Esophagus muscularis mucosa (tissue), 4 donors: Measurements from ENCODE around the gene HNRNPA3. TPM values are rescaled to one million over a fixed set of nuclear protein-coding genes. Genes with fewer than 3 reads are reported as not detected.

ENCODE experiments used
- DNase-seq: peaks from one replicate; pipeline ENCODE4 v3.0.0-alpha.2; 2017; ENCODE audit errors: extremely low spot score
- H3K27ac ChIP-seq, 4 donors: fragments of 200-600 bp; sonication (generic); replicated peaks in 1 of 4; 1 replicate in 3 of 4; 2 replicates in 1 of 4; pipeline ENCODE4 v1.5.1; 2016 to 2019; ENCODE audit warnings: mild to moderate bottlenecking in 1 of 4
- H3K27me3 ChIP-seq, 4 donors: fragments of 200-600 bp; sonication (generic); one replicate each; pipeline versions ENCODE4 v1.5.1 to v1.6.0; 2016 to 2019
- H3K36me3 ChIP-seq, 4 donors: fragments of 200-600 bp; sonication (generic); one replicate each; pipeline ENCODE4 v1.5.1; 2016 to 2019
- H3K4me1 ChIP-seq, 4 donors: fragments of 200-600 bp; sonication (generic); one replicate each; pipeline ENCODE4 v1.5.1; 2016 to 2019
- H3K4me3 ChIP-seq, 4 donors: fragments of 200-600 bp; sonication (generic); 1 replicate in 2 of 4; 2 replicates in 2 of 4; pipeline ENCODE4 v1.5.1; 2016 to 2019; ENCODE audit warnings: mild to moderate bottlenecking in 4 of 4, moderate library complexity in 1 of 4
- H3K9me3 ChIP-seq, 4 donors: fragments of 200-600 bp; sonication (generic); 1 replicate in 3 of 4; 2 replicates in 1 of 4; pipeline ENCODE4 v1.5.1; 2016 to 2019
- CTCF ChIP-seq, 3 experiments: fragments of 200-600 bp in 2 of 3; fragments of 450-650 bp in 1 of 3; sonication (generic) in 2 of 3; IDR thresholded peaks; one replicate each; pipeline ENCODE4 v1.5.1; 2017 to 2019; ENCODE audit warnings: antibody characterized with exemption in 3 of 3, mild to moderate bottlenecking in 2 of 3, moderate library complexity in 1 of 3
- EP300 ChIP-seq: sonication (generic); formaldehyde crosslinking; IDR thresholded peaks from one replicate; pipeline ENCODE4 v1.6.1; 2017; ENCODE audit warnings: antibody characterized with exemption
- POLR2A ChIP-seq: fragments of 450-650 bp; IDR thresholded peaks from one replicate; pipeline ENCODE4 v1.6.1; 2017; ENCODE audit warnings: antibody characterized with exemption, moderate library complexity, mild to moderate bottlenecking, low read depth
- POLR2AphosphoS5 ChIP-seq, 2 donors: sonication (generic); formaldehyde crosslinking; IDR thresholded peaks; one replicate each; pipeline ENCODE4 v1.6.1; 2017; ENCODE audit warnings: antibody characterized with exemption in 2 of 2
- WGBS: methylation state at CpG from one replicate; pipeline ENCODE4 v1.1.5; 2018; 5-methylcytosine and 5-hydroxymethylcytosine counted together
- intact Hi-C: fragments of 100-400 bp; cut with DNase I; formaldehyde crosslinking; loops from one replicate; pipeline ENCODE4 v1.15.1; 2023
- total RNA-seq, 4 donors: library from RNA; depleted of rRNA; stranded (reverse); fragments of >200 nt; gene quantifications; one replicate each; pipeline versions ENCODE4 v1.1.0 to v1.2.1, GENCODE V29; 2016

Gene HNRNPA3
- total RNA-seq, 4 donors from 2014 or later: 59.2 to 72.3 (median 64.3) TPM

GRCh38 chr2:177234267-177234666 lies 21.7 kb downstream of the HNRNPA3 start:
- DNase-seq: no peak
- Histone ChIP-seq H3K27me3 (no peaks in the 10 kb centered on the region), H3K4me3 (no peak overlapping the region), H3K27ac (peak overlapping the region in 1 of 4 donors; percentile 25), H3K9me3 (no peaks in the 10 kb centered on the region), H3K4me1 (peaks cover 42 to 84% (median 72%) of the 10 kb centered on the region in 4 donors), H3K36me3 (peaks cover 34 to 61% (median 44%) of the 10 kb centered on the region in 4 donors)
- intact Hi-C loops: no loop called here
- TF ChIP-seq POLR2AphosphoS5 (IDR thresholded peaks at IDR 0.05) (no peak), EP300 (no peak), POLR2A (no peak), CTCF (IDR thresholded peaks at IDR 0.05) (no peak)

- WGBS: 91% methylated on average over 6 of the region's 6 CpGs
Measured at GRCh38 chr2:177235855-177236437, 23.4 kb downstream of the HNRNPA3 start.

GRCh38 chr2:177237932-177238331 lies 25.3 kb downstream of the HNRNPA3 start:
- TF ChIP-seq EP300 (no peak), POLR2A (no peak), POLR2AphosphoS5 (IDR thresholded peaks at IDR 0.05) (no peak), CTCF (IDR thresholded peaks at IDR 0.05) (no peak)
- peaks cover 8 to 24% (median 12%) of the 10 kb centered on the region in 4 donors for H3K36me3 ChIP-seq
- peak overlapping the region in 1 of 4 donors; percentile 18 for H3K27ac ChIP-seq
- no peaks in the 10 kb centered on the region for H3K9me3 ChIP-seq
- intact Hi-C loops: no loop called here
- no peak overlapping the region for H3K4me3 ChIP-seq
- no peaks in the 10 kb centered on the region for H3K27me3 ChIP-seq
- 70% methylated on average over 2 of the region's 2 CpGs for WGBS
- H3K4me1 ChIP-seq: peaks cover 70 to 96% (median 95%) of the 10 kb centered on the region in 4 donors
- no peak for DNase-seq

More at GRCh38 chr2:177235855-177236437, 23.4 kb downstream of the HNRNPA3 start:
- peaks cover 59 to 85% (median 77%) of the 10 kb centered on the region in 4 donors for H3K4me1 ChIP-seq
- H3K9me3 ChIP-seq: no peaks in the 10 kb centered on the region
- H3K27me3 ChIP-seq: no peaks in the 10 kb centered on the region
- H3K27ac ChIP-seq: peak overlapping the region in 1 of 4 donors; percentile 25
- TF ChIP-seq POLR2A: no peak
- DNase-seq: no peak
- intact Hi-C loops: no loop called here
- H3K4me3 ChIP-seq: no peak overlapping the region
- H3K36me3 ChIP-seq: peaks cover 23 to 44% (median 30%) of the 10 kb centered on the region in 4 donors

GRCh38 chr2:177239053-177239452 lies 26.5 kb downstream of the HNRNPA3 start:
- Histone ChIP-seq H3K27ac (peak overlapping the region; percentile 54 to 91 (median 73)), H3K27me3 (no peaks in the 10 kb centered on the region), H3K4me3 (no peak overlapping the region), H3K4me1 (peaks cover 82 to 100% (median 98%) of the 10 kb centered on the region in 4 donors), H3K9me3 (no peaks in the 10 kb centered on the region), H3K36me3 (peaks cover under 1 to 13% (median under 1%) of the 10 kb centered on the region in 4 donors)
- no peak for DNase-seq
- 85% methylated on average over 6 of the region's 6 CpGs for WGBS
- intact Hi-C loops: no loop called here
- TF ChIP-seq POLR2A (no peak), CTCF (IDR thresholded peaks at IDR 0.05) (no peak), EP300 (no peak), POLR2AphosphoS5 (IDR thresholded peaks at IDR 0.05) (no peak)

GRCh38 chr2:177239932-177240630 lies 27.5 kb downstream of the HNRNPA3 start:
- H3K27me3 ChIP-seq: no peaks in the 10 kb centered on the region
- no peaks in the 10 kb centered on the region for H3K9me3 ChIP-seq
- TF ChIP-seq POLR2AphosphoS5 (IDR thresholded peaks at IDR 0.05) (peak; percentile 51 to 71), CTCF (IDR thresholded peaks at IDR 0.05) (no peak)
- peak overlapping the region in 3 of 4 donors; percentile 17 to 25 (median 19) for H3K4me3 ChIP-seq
- intact Hi-C loops: no loop called here
- H3K4me1 ChIP-seq: peaks cover 86 to 100% (median 99%) of the 10 kb centered on the region in 4 donors
- H3K27ac ChIP-seq: peak overlapping the region; percentile 81 to 91 (median 83)
- 17% methylated on average over 5 of the region's 5 CpGs for WGBS
- no peak for DNase-seq
- peaks cover 0 to 6% (median 0%) of the 10 kb centered on the region in 4 donors for H3K36me3 ChIP-seq
